GM23338 (cell line): ENCODE results near the gene ESR1.

Experiments
- CTCF ChIP-seq, 2 experiments: fragments of 200-600 bp in 1 of 2; sonication (generic) in 1 of 2; conservative IDR thresholded peaks; 2 replicates each; pipeline versions ENCODE4 v1.5.1 to v1.6.1; 2016 to 2017; ENCODE audit warnings: antibody characterized with exemption in 2 of 2, low read depth in 2 of 2, mild to moderate bottlenecking in 2 of 2, moderate library complexity in 1 of 2
- EZH2phosphoT487 ChIP-seq: fragments of 200-600 bp; sonication (generic); IDR thresholded peaks from one replicate; pipeline ENCODE4 v1.8.1; 2018; ENCODE audit warnings: antibody characterized with exemption; ENCODE audit not compliant: unreplicated experiment
- JUNB ChIP-seq: IDR thresholded peaks from one replicate; pipeline ENCODE4 v1.6.1; 2016; ENCODE audit warnings: antibody characterized with exemption; ENCODE audit not compliant: unreplicated experiment
- ZNF114 ChIP-seq: fragments of 250-450 bp; sonication (Bioruptor Pico); IDR thresholded peaks from 2 replicates; pipeline ENCODE4 v1.5.0; 2020; ENCODE audit warnings: mild to moderate bottlenecking, moderate library complexity

- TF ChIP-seq CTCF (conservative IDR thresholded peaks at IDR 0.05; ENCODE audit: low read depth in 2 of 2) (no peak), ZNF114 (CRISPR knock-in tag) (no peak), EZH2phosphoT487 (no peak), JUNB (no peak)
Observed at GRCh38 chr6:151796842-151797530, 10.5 kb upstream of the ESR1 start.
